Measurements from ENCODE around the gene LRRK2. TPM values are rescaled to one million over a fixed set of nuclear protein-coding genes. Genes with fewer than 3 reads are reported as not detected.

Gene LRRK2
- polyA plus RNA-seq, 1 donor (not counting 4 experiments of a cell fraction or from before 2014, with no cell fraction given), result 0.25 TPM

DNA sequence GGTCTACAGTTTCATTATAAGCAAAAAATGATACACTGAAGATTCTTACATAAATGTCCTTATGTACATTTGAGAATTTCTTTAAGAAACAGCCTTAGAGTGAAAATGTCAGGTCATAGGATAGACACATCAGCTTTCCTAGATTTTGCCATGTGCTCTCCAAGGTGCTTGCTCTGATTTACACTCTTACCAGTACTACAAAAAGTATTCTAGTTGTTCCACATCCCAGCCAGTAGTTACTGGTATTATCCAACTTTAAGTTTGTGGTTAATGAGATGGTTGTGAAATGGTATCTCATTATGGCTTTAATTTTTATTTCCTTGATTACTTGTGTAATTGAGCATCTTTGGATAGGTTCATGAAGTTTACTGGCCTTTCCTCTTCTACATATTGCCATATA is 5.0 kb upstream of the LRRK2 start:
- Histone ChIP-seq H3K4me1 (ENCODE audit: control insufficient read depth, extremely low read depth, insufficient read depth, low read length) (peaks cover 7% of the 10 kb centered on the region), H3K27ac (ENCODE audit: control insufficient read depth, insufficient read depth, low read length) (no peak overlapping the region), H3K9ac (ENCODE audit: control insufficient read depth, extremely low read depth, insufficient read depth, low read length) (no peak overlapping the region), H3K36me3 (ENCODE audit: control insufficient read depth in 2 of 2, extremely low read depth in 1 of 2, insufficient read depth in 2 of 2, low read length in 2 of 2) (no peaks in the 10 kb centered on the region), H4K20me1 (ENCODE audit: control insufficient read depth, extremely low read depth, insufficient read depth, low read length) (no peaks in the 10 kb centered on the region), H3K4me3 (ENCODE audit: control insufficient read depth in 2 of 3, extremely low read depth in 1 of 3, insufficient read depth in 2 of 3, low read depth in 1 of 3, low read length in 3 of 3) (no peak overlapping the region), H3K79me2 (ENCODE audit: control insufficient read depth, insufficient read depth, low read length) (no peaks in the 10 kb centered on the region), H3K27me3 (ENCODE audit: control insufficient read depth, extremely low read depth, insufficient read depth, low read length) (no peaks in the 10 kb centered on the region), H3K9me3 (ENCODE audit: control insufficient read depth, low read depth, low read length) (no peaks in the 10 kb centered on the region), H3K4me2 (ENCODE audit: control insufficient read depth, extremely low read depth, insufficient read depth, low read depth, low read length) (no peak overlapping the region), H3K9me1 (ENCODE audit: control insufficient read depth, extremely low read depth, insufficient read depth, low read length) (no peaks in the 10 kb centered on the region), H2AFZ (ENCODE audit: control insufficient read depth, low read length) (no peak overlapping the region)
- no peak for FAIRE-seq
- TF ChIP-seq EZH2 (IDR thresholded peaks at IDR 0.05; ENCODE audit: low read length), result no peak
- TF ChIP-seq, protein P1, sequence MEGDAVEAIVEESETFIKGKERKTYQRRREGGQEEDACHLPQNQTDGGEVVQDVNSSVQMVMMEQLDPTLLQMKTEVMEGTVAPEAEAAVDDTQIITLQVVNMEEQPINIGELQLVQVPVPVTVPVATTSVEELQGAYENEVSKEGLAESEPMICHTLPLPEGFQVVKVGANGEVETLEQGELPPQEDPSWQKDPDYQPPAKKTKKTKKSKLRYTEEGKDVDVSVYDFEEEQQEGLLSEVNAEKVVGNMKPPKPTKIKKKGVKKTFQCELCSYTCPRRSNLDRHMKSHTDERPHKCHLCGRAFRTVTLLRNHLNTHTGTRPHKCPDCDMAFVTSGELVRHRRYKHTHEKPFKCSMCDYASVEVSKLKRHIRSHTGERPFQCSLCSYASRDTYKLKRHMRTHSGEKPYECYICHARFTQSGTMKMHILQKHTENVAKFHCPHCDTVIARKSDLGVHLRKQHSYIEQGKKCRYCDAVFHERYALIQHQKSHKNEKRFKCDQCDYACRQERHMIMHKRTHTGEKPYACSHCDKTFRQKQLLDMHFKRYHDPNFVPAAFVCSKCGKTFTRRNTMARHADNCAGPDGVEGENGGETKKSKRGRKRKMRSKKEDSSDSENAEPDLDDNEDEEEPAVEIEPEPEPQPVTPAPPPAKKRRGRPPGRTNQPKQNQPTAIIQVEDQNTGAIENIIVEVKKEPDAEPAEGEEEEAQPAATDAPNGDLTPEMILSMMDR (optimal IDR thresholded peaks at IDR 0.05 in 1 of 3, IDR thresholded peaks at IDR 0.05 in 1 of 3, conservative IDR thresholded peaks at IDR 0.05 in 1 of 3; ENCODE audit: extremely low read depth in 1 of 3, insufficient read depth in 2 of 3, low read length in 3 of 3), result no peak
- dilution Hi-C loops (cut with MboI; ENCODE audit: extremely low pct_ligation_motif_present, low sequenced_read_pairs), result no loop called here
- DNase-seq (ENCODE audit: low read depth, low spot score), result no peak

DNA sequence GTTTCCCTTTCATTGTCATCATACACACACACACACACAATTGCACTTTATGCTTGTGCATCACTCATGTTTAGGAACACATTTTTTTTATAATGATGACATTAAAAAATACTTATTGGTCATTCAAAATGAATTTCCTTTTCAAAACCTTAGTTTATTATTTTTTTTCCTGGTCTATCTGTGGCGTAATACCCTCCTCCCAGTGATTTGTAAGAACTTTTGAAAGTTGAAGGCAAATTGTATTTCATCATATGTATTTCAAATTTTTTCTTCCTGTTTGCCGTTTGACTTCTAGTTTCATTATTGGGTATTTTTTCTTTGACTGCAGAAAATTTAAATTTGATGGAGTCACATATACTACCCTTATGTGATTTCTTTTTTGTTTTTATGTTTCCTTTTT is 2.5 kb upstream of the LRRK2 start:
- no peak for TF ChIP-seq EZH2 (IDR thresholded peaks at IDR 0.05; ENCODE audit: low read length)
- TF ChIP-seq, protein P1 (optimal IDR thresholded peaks at IDR 0.05 in 1 of 3, IDR thresholded peaks at IDR 0.05 in 1 of 3, conservative IDR thresholded peaks at IDR 0.05 in 1 of 3; ENCODE audit: extremely low read depth in 1 of 3, insufficient read depth in 2 of 3, low read length in 3 of 3), result no peak
- no peak overlapping the region for H3K4me2 ChIP-seq (ENCODE audit: control insufficient read depth, extremely low read depth, insufficient read depth, low read depth, low read length)
- H3K79me2 ChIP-seq (ENCODE audit: control insufficient read depth, insufficient read depth, low read length), result no peaks in the 10 kb centered on the region
- no peaks in the 10 kb centered on the region for H4K20me1 ChIP-seq (ENCODE audit: control insufficient read depth, extremely low read depth, insufficient read depth, low read length)
- peaks cover 16% of the 10 kb centered on the region for H3K4me1 ChIP-seq (ENCODE audit: control insufficient read depth, extremely low read depth, insufficient read depth, low read length)
- dilution Hi-C loops (cut with MboI; ENCODE audit: extremely low pct_ligation_motif_present, low sequenced_read_pairs), result no loop called here
- H3K9me1 ChIP-seq (ENCODE audit: control insufficient read depth, extremely low read depth, insufficient read depth, low read length), result no peaks in the 10 kb centered on the region
- H3K36me3 ChIP-seq (ENCODE audit: control insufficient read depth in 2 of 2, extremely low read depth in 1 of 2, insufficient read depth in 2 of 2, low read length in 2 of 2), result no peaks in the 10 kb centered on the region
- no peaks in the 10 kb centered on the region for H3K9me3 ChIP-seq (ENCODE audit: control insufficient read depth, low read depth, low read length)
- H3K4me3 ChIP-seq (ENCODE audit: control insufficient read depth in 2 of 3, extremely low read depth in 1 of 3, insufficient read depth in 2 of 3, low read depth in 1 of 3, low read length in 3 of 3), result no peak overlapping the region
- H2AFZ ChIP-seq (ENCODE audit: control insufficient read depth, low read length), result no peak overlapping the region
- no peak for FAIRE-seq
- DNase-seq (ENCODE audit: low read depth, low spot score), result no peak
- no peak overlapping the region for H3K27ac ChIP-seq (ENCODE audit: control insufficient read depth, insufficient read depth, low read length)
- H3K9ac ChIP-seq (ENCODE audit: control insufficient read depth, extremely low read depth, insufficient read depth, low read length), result no peak overlapping the region
- H3K27me3 ChIP-seq (ENCODE audit: control insufficient read depth, extremely low read depth, insufficient read depth, low read length), result no peaks in the 10 kb centered on the region

All from keratinocyte (primary cell).